ENCODE results near the gene MRM1.
A peak's percentile ranks its signal among the peaks of the same experiment; 100 is the strongest.

The MRM1 gene

GRCh38 chr17:36601303-36602029, at the start of gene MRM1:
TSS of gene MRM1 (plus strand) at chr17:36601583. CDS start at chr17:36601811, 228 bp downstream.
- peak within 1 kb of the TSS; percentile 90 for H3K4me3 Mint-ChIP-seq
- peaks cover 29% of the 10 kb centered on the region for H3K4me1 Mint-ChIP-seq (ENCODE audit: low read depth)
- peak within 1 kb of the TSS; percentile 91 for H3K27ac Mint-ChIP-seq
- H3K9me3 Mint-ChIP-seq = no peaks in the 10 kb centered on the region
- H3K36me3 Mint-ChIP-seq (ENCODE audit: low read depth) = peaks cover 5% of the 10 kb centered on the region
- no peaks in the 10 kb centered on the region for H3K27me3 Mint-ChIP-seq (ENCODE audit: low read depth)
- peak; percentile 84 for DNase-seq (ENCODE audit: low spot score)

GRCh38 chr17:36553459-36553858, 47.9 kb upstream of the MRM1 start:
- Mint-ChIP-seq H3K4me3 (peak overlapping the region; percentile 33), H3K4me1 (ENCODE audit: low read depth) (peaks cover 39% of the 10 kb centered on the region), H3K27ac (no peak overlapping the region), H3K9me3 (no peaks in the 10 kb centered on the region), H3K27me3 (ENCODE audit: low read depth) (no peaks in the 10 kb centered on the region), H3K36me3 (ENCODE audit: low read depth) (peaks cover 49% of the 10 kb centered on the region)
- DNase-seq (ENCODE audit: low spot score) = no peak

GRCh38 chr17:36566081-36566480, 35.3 kb upstream of the MRM1 start:
- no peak overlapping the region for H3K27ac Mint-ChIP-seq
- H3K27me3 Mint-ChIP-seq (ENCODE audit: low read depth) = no peaks in the 10 kb centered on the region
- H3K4me3 Mint-ChIP-seq = no peak overlapping the region
- H3K9me3 Mint-ChIP-seq = no peaks in the 10 kb centered on the region
- peaks cover 52% of the 10 kb centered on the region for H3K36me3 Mint-ChIP-seq (ENCODE audit: low read depth)
- peaks cover 2% of the 10 kb centered on the region for H3K4me1 Mint-ChIP-seq (ENCODE audit: low read depth)
- no peak for DNase-seq (ENCODE audit: low spot score)

- H3K27ac Mint-ChIP-seq = no peak overlapping the region
- H3K4me1 Mint-ChIP-seq (ENCODE audit: low read depth) = peaks cover 8% of the 10 kb centered on the region
- H3K27me3 Mint-ChIP-seq (ENCODE audit: low read depth) = no peaks in the 10 kb centered on the region
- H3K4me3 Mint-ChIP-seq = no peak overlapping the region
- no peak for DNase-seq (ENCODE audit: low spot score)
- peaks cover 45% of the 10 kb centered on the region for H3K36me3 Mint-ChIP-seq (ENCODE audit: low read depth)
- no peaks in the 10 kb centered on the region for H3K9me3 Mint-ChIP-seq
Measured at GRCh38 chr17:36575028-36575427, 26.4 kb upstream of the MRM1 start.

GRCh38 chr17:36576793-36577192, 24.6 kb upstream of the MRM1 start:
- H3K9me3 Mint-ChIP-seq = no peaks in the 10 kb centered on the region
- peaks cover 55% of the 10 kb centered on the region for H3K36me3 Mint-ChIP-seq (ENCODE audit: low read depth)
- H3K4me3 Mint-ChIP-seq = no peak overlapping the region
- no peaks in the 10 kb centered on the region for H3K27me3 Mint-ChIP-seq (ENCODE audit: low read depth)
- DNase-seq (ENCODE audit: low spot score) = no peak
- no peak overlapping the region for H3K27ac Mint-ChIP-seq
- H3K4me1 Mint-ChIP-seq (ENCODE audit: low read depth) = peaks cover 9% of the 10 kb centered on the region

- Mint-ChIP-seq H3K9me3 (no peaks in the 10 kb centered on the region), H3K27me3 (ENCODE audit: low read depth) (no peaks in the 10 kb centered on the region), H3K27ac (no peak overlapping the region), H3K4me1 (ENCODE audit: low read depth) (peaks cover 7% of the 10 kb centered on the region), H3K4me3 (no peak overlapping the region), H3K36me3 (ENCODE audit: low read depth) (peaks cover 53% of the 10 kb centered on the region)
- DNase-seq (ENCODE audit: low spot score) = no peak
Measured at GRCh38 chr17:36578671-36579070, 22.7 kb upstream of the MRM1 start.

- Mint-ChIP-seq H3K9me3 (no peaks in the 10 kb centered on the region), H3K27ac (no peak overlapping the region), H3K4me1 (ENCODE audit: low read depth) (peaks cover 2% of the 10 kb centered on the region), H3K27me3 (ENCODE audit: low read depth) (no peaks in the 10 kb centered on the region), H3K36me3 (ENCODE audit: low read depth) (peaks cover 58% of the 10 kb centered on the region), H3K4me3 (no peak overlapping the region)
- no peak for DNase-seq (ENCODE audit: low spot score)
Measured at GRCh38 chr17:36583787-36584186, 17.6 kb upstream of the MRM1 start.

GRCh38 chr17:36586138-36586537, 15.2 kb upstream of the MRM1 start:
- Mint-ChIP-seq H3K4me1 (ENCODE audit: low read depth) (peaks cover 10% of the 10 kb centered on the region), H3K36me3 (ENCODE audit: low read depth) (peaks cover 49% of the 10 kb centered on the region), H3K9me3 (no peaks in the 10 kb centered on the region), H3K27ac (no peak overlapping the region), H3K27me3 (ENCODE audit: low read depth) (no peaks in the 10 kb centered on the region), H3K4me3 (no peak overlapping the region)
- DNase-seq (ENCODE audit: low spot score) = no peak

GRCh38 chr17:36590082-36590481, 11.3 kb upstream of the MRM1 start:
- Mint-ChIP-seq H3K4me1 (ENCODE audit: low read depth) (peaks cover 21% of the 10 kb centered on the region), H3K9me3 (no peaks in the 10 kb centered on the region)

GRCh38 chr17:36591434-36592315, 9.7 kb upstream of the MRM1 start, which contains the start of gene DHRS11:
TSS of gene DHRS11 (plus strand) at chr17:36591879. CDS start at chr17:36592010, 131 bp downstream.
- DNase-seq (ENCODE audit: low spot score) = peak; percentile 80
- H3K4me3 Mint-ChIP-seq = peak within 1 kb of the TSS; percentile 80
- H3K27me3 Mint-ChIP-seq (ENCODE audit: low read depth) = no peaks in the 10 kb centered on the region
- peaks cover 21% of the 10 kb centered on the region for H3K4me1 Mint-ChIP-seq (ENCODE audit: low read depth)
- H3K36me3 Mint-ChIP-seq (ENCODE audit: low read depth) = peaks cover 31% of the 10 kb centered on the region
- H3K9me3 Mint-ChIP-seq = no peaks in the 10 kb centered on the region
- peak within 1 kb of the TSS; percentile 39 for H3K27ac Mint-ChIP-seq

More at GRCh38 chr17:36590082-36590481, 11.3 kb upstream of the MRM1 start:
- peaks cover 37% of the 10 kb centered on the region for H3K36me3 Mint-ChIP-seq (ENCODE audit: low read depth)
- DNase-seq (ENCODE audit: low spot score) = no peak
- H3K27me3 Mint-ChIP-seq (ENCODE audit: low read depth) = no peaks in the 10 kb centered on the region
- no peak overlapping the region for H3K4me3 Mint-ChIP-seq
- no peak overlapping the region for H3K27ac Mint-ChIP-seq

- H3K4me1 Mint-ChIP-seq (ENCODE audit: low read depth) = peaks cover 21% of the 10 kb centered on the region
- H3K9me3 Mint-ChIP-seq = no peaks in the 10 kb centered on the region
- peaks cover 26% of the 10 kb centered on the region for H3K36me3 Mint-ChIP-seq (ENCODE audit: low read depth)
- DNase-seq (ENCODE audit: low spot score) = no peak
- H3K27me3 Mint-ChIP-seq (ENCODE audit: low read depth) = no peaks in the 10 kb centered on the region
- H3K27ac Mint-ChIP-seq = no peak overlapping the region
- peak overlapping the region; percentile 33 for H3K4me3 Mint-ChIP-seq
Measured at GRCh38 chr17:36592316-36592715, 9.1 kb upstream of the MRM1 start.

- no peak for DNase-seq (ENCODE audit: low spot score)
- Mint-ChIP-seq H3K27ac (no peak overlapping the region), H3K9me3 (no peaks in the 10 kb centered on the region), H3K36me3 (ENCODE audit: low read depth) (peaks cover 22% of the 10 kb centered on the region), H3K4me3 (peak overlapping the region; percentile 33), H3K27me3 (ENCODE audit: low read depth) (no peaks in the 10 kb centered on the region), H3K4me1 (ENCODE audit: low read depth) (peaks cover 21% of the 10 kb centered on the region)
Measured at GRCh38 chr17:36592716-36593321, 8.6 kb upstream of the MRM1 start.

GRCh38 chr17:36593656-36594316, 7.6 kb upstream of the MRM1 start:
- Mint-ChIP-seq H3K4me1 (ENCODE audit: low read depth) (peaks cover 21% of the 10 kb centered on the region), H3K36me3 (ENCODE audit: low read depth) (peaks cover 17% of the 10 kb centered on the region), H3K4me3 (peak overlapping the region; percentile 5), H3K9me3 (no peaks in the 10 kb centered on the region), H3K27me3 (ENCODE audit: low read depth) (no peaks in the 10 kb centered on the region), H3K27ac (no peak overlapping the region)
- no peak for DNase-seq (ENCODE audit: low spot score)
